Lower lobe of right lung (tissue), 2 donors: ENCODE data around the gene ARHGEF25. TPM values are rescaled to one million over a fixed set of nuclear protein-coding genes. Genes with fewer than 3 reads are reported as not detected.

ENCODE experiments used
- ATAC-seq, 2 donors: fragments of 200-7000 bp; cut with Tn5 transposase; one replicate each; pipeline ENCODE4 v1.9.1; 2020 to 2022; ENCODE audit warnings: mild to moderate bottlenecking in 2 of 2, moderate library complexity in 2 of 2
- DNase-seq: peaks from one replicate; pipeline ENCODE4 v3.0.0-alpha.2; 2020
- H3K27ac ChIP-seq: fragments of 200-600 bp; one replicate; pipeline ENCODE4 v1.8.0; 2022
- H3K27me3 ChIP-seq: fragments of 200-600 bp; one replicate; pipeline ENCODE4 v1.8.0; 2022; ENCODE audit warnings: low read depth
- H3K36me3 ChIP-seq: fragments of 200-600 bp; one replicate; pipeline ENCODE4 v1.8.0; 2022; ENCODE audit warnings: mild to moderate bottlenecking
- H3K4me1 ChIP-seq: fragments of 200-600 bp; one replicate; pipeline ENCODE4 v1.8.0; 2022
- H3K4me3 ChIP-seq: fragments of 200-600 bp; one replicate; pipeline ENCODE4 v1.8.0; 2022; ENCODE audit warnings: mild to moderate bottlenecking
- H3K9me3 ChIP-seq: fragments of 200-600 bp; one replicate; pipeline ENCODE4 v1.8.0; 2022
- intact Hi-C: fragments of 100-400 bp; cut with DNase I; formaldehyde crosslinking; loops from one replicate; pipeline ENCODE4 v1.11.0; 2022
- total RNA-seq: library from RNA; stranded (reverse); fragmentation: NEBNext Ultra II Directional; extraction: Animal tissue kit (Norgen Biotek cat#: 25700); gene quantifications from one replicate; pipeline ENCODE4 v1.2.1, GENCODE V29; 2021
- TF ChIP-seq, protein P1 (sequence below): fragments of 200-600 bp; IDR thresholded peaks from one replicate; pipeline ENCODE4 v1.8.0; 2022; ENCODE audit warnings: antibody characterized with exemption, mild to moderate bottlenecking
- donor health status: DM: no; HTN: yes; CAD: no; lungs with severe emphysema.

Gene ARHGEF25
- total RNA-seq, 1 donor from 2014 or later: 11.5 TPM

DNA sequence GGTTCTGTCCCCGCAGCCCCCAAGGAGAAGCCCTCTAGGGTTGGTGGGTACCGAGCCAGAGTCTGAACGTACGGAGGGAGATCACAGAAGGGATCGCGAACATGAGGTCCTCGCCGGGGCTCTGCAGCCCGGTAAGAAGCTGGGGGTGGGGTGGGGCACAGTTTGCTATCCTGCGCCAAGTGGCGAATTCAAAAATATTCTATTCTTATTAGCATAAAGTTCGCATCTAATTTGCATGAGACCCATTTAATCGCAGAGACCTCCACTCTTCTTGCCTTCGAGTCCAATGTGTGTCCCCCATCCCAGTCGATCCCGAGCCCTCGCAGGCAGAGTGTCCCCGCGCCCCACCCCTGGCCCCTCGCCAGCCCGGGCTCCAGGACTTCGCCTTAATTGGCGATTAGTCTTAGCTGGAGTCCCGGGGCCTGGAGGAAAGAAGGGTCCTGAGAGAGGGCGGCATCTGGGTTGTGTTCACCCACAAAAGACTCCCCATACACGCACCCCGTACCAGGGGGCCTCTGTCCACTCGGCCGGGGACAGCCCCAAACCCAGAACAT lies 604 bp upstream of the ARHGEF25 start:
- Histone ChIP-seq H3K9me3 (no peaks in the 10 kb centered on the region), H3K4me3 (peak overlapping the region; percentile 69), H3K27me3 (peaks cover 18% of the 10 kb centered on the region), H3K27ac (peak overlapping the region; percentile 72), H3K36me3 (peaks cover 17% of the 10 kb centered on the region), H3K4me1 (peaks cover 19% of the 10 kb centered on the region)
- intact Hi-C loops: no loop called here
- TF ChIP-seq, protein P1, sequence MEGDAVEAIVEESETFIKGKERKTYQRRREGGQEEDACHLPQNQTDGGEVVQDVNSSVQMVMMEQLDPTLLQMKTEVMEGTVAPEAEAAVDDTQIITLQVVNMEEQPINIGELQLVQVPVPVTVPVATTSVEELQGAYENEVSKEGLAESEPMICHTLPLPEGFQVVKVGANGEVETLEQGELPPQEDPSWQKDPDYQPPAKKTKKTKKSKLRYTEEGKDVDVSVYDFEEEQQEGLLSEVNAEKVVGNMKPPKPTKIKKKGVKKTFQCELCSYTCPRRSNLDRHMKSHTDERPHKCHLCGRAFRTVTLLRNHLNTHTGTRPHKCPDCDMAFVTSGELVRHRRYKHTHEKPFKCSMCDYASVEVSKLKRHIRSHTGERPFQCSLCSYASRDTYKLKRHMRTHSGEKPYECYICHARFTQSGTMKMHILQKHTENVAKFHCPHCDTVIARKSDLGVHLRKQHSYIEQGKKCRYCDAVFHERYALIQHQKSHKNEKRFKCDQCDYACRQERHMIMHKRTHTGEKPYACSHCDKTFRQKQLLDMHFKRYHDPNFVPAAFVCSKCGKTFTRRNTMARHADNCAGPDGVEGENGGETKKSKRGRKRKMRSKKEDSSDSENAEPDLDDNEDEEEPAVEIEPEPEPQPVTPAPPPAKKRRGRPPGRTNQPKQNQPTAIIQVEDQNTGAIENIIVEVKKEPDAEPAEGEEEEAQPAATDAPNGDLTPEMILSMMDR: no peak
- DNase-seq (no peak), ATAC-seq (peak; percentile 15 to 40)

DNA sequence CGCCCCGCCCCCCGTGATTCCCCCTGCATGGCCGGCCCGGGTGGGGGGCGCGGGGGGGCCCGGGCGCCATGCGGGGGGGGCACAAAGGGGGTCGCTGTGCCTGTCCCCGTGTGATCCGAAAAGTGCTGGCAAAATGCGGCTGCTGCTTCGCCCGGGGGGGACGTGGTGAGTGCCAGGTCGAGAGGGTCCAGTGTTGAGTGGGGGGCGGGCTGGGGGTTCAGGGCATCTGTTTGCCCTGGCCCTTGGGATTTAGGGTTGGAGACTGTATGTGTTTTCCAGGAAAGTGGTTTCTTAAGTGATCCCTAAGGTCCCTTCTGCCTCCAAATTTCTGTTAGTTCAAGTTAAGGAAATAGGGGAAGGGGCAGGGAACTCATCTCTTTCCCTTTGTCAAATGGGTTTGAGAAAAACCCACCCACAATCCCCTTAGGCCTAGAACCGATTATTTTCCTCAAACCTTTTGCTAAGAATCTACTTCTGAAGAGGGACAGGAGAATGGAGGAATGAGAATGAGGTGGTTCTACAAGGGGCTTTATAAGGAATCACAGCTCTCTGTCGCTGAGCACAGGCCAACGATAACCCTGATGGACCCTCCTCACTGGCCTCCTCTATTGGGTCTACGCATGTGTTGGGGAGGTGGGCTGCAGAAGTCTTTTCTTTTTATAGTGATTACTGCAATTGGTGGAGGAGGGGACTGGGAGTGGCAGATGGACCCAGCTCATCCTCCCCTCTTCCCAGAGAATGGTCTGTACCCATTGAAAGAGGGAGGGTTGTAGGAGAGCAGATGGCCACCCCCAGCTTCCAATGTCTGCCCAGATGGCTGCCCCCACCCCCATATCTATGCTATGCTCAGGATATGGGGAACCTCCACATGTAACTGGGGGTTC lies 834 bp downstream of the ARHGEF25 start:
- ATAC-seq: no peak
- Histone ChIP-seq H3K4me1 (peaks cover 19% of the 10 kb centered on the region), H3K9me3 (no peaks in the 10 kb centered on the region), H3K36me3 (peaks cover 14% of the 10 kb centered on the region), H3K27me3 (peaks cover 21% of the 10 kb centered on the region), H3K27ac (peak overlapping the region; percentile 72), H3K4me3 (peak overlapping the region; percentile 69)
- TF ChIP-seq, protein P1: no peak
- intact Hi-C loops: no loop called here
- DNase-seq: no peak

DNA sequence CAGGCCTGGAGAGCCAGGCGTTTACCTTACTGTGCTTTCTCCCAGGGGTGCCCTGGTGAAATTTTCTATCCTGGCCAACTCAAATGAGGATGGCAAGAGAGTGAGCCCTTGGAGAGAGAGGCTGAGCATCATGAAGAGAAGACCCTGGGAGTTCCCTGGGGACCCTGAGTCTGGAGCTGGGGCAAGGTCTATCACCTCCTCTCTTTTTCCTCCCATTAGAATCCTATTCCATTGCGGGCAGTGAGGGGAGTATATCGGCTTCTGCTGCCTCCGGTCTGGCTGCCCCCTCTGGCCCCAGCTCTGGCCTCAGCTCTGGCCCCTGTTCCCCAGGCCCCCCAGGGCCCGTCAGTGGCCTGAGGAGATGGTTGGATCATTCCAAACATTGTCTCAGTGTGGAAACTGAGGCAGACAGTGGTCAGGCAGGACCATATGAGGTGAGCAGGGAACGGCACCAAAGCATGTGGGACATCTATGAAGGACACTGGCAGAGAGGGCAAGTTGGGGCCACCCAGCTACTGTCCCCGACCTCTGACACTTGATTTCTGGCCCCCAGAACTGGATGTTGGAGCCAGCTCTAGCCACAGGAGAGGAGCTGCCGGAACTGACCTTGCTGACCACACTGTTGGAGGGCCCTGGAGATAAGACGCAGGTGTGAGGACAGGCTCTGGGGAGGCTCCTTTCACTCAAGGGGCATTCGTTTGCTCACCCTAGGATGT lies 1.6 kb downstream of the ARHGEF25 start:
- Histone ChIP-seq H3K9me3 (no peaks in the 10 kb centered on the region), H3K27ac (no peak overlapping the region), H3K4me1 (peaks cover 19% of the 10 kb centered on the region), H3K27me3 (peaks cover 21% of the 10 kb centered on the region), H3K36me3 (peaks cover 6% of the 10 kb centered on the region), H3K4me3 (no peak overlapping the region)
- intact Hi-C loops: no loop called here
- no peak for ATAC-seq
- TF ChIP-seq, protein P1: no peak
- no peak for DNase-seq

DNA sequence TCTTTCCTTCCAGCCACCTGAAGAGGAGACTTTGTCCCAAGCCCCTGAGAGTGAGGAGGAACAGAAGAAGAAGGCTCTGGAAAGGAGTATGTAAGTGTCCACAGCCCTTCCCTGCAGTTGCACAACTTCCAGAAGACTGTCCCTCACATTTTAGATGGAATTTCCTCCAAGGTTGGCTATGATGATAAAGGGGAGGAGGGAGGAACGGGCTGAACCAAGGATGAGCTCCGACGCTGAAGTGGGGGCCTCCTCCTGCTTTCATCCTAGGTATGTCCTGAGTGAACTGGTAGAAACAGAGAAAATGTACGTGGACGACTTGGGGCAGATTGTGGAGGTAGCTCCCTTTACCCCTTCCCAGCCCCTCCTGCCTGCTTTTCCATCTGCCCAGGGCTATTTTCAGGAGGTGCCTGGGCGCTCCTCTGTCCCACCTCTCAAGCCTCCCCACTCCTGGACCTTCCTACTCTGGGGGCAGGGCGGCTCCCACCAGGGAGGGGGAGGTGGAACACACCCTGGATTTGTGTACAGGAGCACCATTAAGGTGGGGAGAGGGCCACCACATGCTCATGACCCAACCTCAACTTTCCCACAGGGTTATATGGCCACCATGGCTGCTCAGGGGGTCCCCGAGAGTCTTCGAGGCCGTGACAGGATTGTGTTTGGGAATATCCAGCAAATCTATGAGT lies 2.3 kb downstream of the ARHGEF25 start:
- H3K27me3 ChIP-seq: peaks cover 27% of the 10 kb centered on the region
- TF ChIP-seq, protein P1: no peak
- H3K27ac ChIP-seq: no peak overlapping the region
- peaks cover 19% of the 10 kb centered on the region for H3K4me1 ChIP-seq
- no peak overlapping the region for H3K4me3 ChIP-seq
- DNase-seq: no peak
- ATAC-seq: no peak
- no peaks in the 10 kb centered on the region for H3K36me3 ChIP-seq
- no peaks in the 10 kb centered on the region for H3K9me3 ChIP-seq
- intact Hi-C loops: no loop called here
